Prostate gland (tissue), 2 donors: Measurements from ENCODE around the gene SUPT6H. TPM values are rescaled to one million over a fixed set of nuclear protein-coding genes. Genes with fewer than 3 reads are reported as not detected.

Source experiments
- DNase-seq: peaks from one replicate; pipeline ENCODE4 v3.0.0-alpha.2; 2019; ENCODE audit warnings: low spot score
- H3K27ac ChIP-seq, 2 donors: fragments of 200-600 bp; sonication (generic); 2 replicates each; pipeline ENCODE4 v1.5.1; 2017 to 2019
- H3K27me3 ChIP-seq: fragments of 200-600 bp; sonication (generic); replicated peaks from 2 replicates; pipeline ENCODE4 v1.5.1; 2019; ENCODE audit not compliant: insufficient read depth
- H3K36me3 ChIP-seq, 2 donors: fragments of 200-600 bp; sonication (generic); 1 replicate in 1 of 2; 2 replicates in 1 of 2; pipeline versions ENCODE4 v1.5.1 to v1.8.1; 2017 to 2019
- H3K4me1 ChIP-seq: fragments of 200-600 bp; sonication (generic); replicated peaks from 2 replicates; pipeline ENCODE4 v1.5.1; 2019
- H3K4me3 ChIP-seq, 2 donors: fragments of 200-600 bp; sonication (generic); 2 replicates each; pipeline ENCODE4 v1.5.1; 2017 to 2019
- H3K9me3 ChIP-seq: fragments of 200-600 bp; sonication (generic); 2 replicates; pipeline ENCODE4 v1.5.1; 2017
- CTCF ChIP-seq, 4 experiments: fragments of 200-600 bp in 2 of 4; fragments of 450-650 bp in 2 of 4; sonication (generic) in 2 of 4; IDR thresholded peaks; 1 replicate in 3 of 4; 2 replicates in 1 of 4; pipeline ENCODE4 v1.5.1; 2016 to 2019; ENCODE audit warnings: antibody characterized with exemption in 4 of 4, mild to moderate bottlenecking in 2 of 4, moderate library complexity in 2 of 4
- POLR2A ChIP-seq: fragments of 450-650 bp; IDR thresholded peaks from one replicate; pipeline ENCODE4 v1.6.1; 2016; ENCODE audit warnings: antibody characterized with exemption, mild to moderate bottlenecking
- POLR2AphosphoS5 ChIP-seq: sonication (generic); formaldehyde crosslinking; IDR thresholded peaks from one replicate; pipeline ENCODE4 v1.6.1; 2017; ENCODE audit warnings: antibody characterized with exemption
- WGBS: methylation state at CpG from one replicate; pipeline ENCODE4 v1.1.5; 2018; 5-methylcytosine and 5-hydroxymethylcytosine counted together
- intact Hi-C: fragments of 100-400 bp; cut with DNase I; formaldehyde crosslinking; loops from one replicate; pipeline ENCODE4 v1.14.2; 2022
- total RNA-seq, 2 donors: library from RNA; depleted of rRNA; stranded (reverse); fragments of >200 nt; gene quantifications; one replicate each; pipeline ENCODE4 v1.1.0, GENCODE V29; 2016

SUPT6H gene
- total RNA-seq, 2 donors from 2014 or later: 52.7 to 138 TPM

- 75% methylated on average over 3 of the region's 3 CpGs for WGBS
- Histone ChIP-seq H3K36me3 (peaks cover 49 to 76% of the 10 kb centered on the region in 2 donors), H3K9me3 (no peaks in the 10 kb centered on the region), H3K4me1 (no peaks in the 10 kb centered on the region), H3K27ac (no peak overlapping the region), H3K4me3 (no peak overlapping the region), H3K27me3 (no peaks in the 10 kb centered on the region)
- intact Hi-C loops: no loop called here
- TF ChIP-seq POLR2AphosphoS5: no peak
- DNase-seq: no peak
Measured at GRCh38 chr17:28675490-28675889, 13.5 kb downstream of the SUPT6H start.

GRCh38 chr17:28675980-28676379, 14.0 kb downstream of the SUPT6H start:
- intact Hi-C loops: no loop called here
- peaks cover 47 to 79% of the 10 kb centered on the region in 2 donors for H3K36me3 ChIP-seq

GRCh38 chr17:28682655-28683054, 20.6 kb downstream of the SUPT6H start:
- TF ChIP-seq POLR2A (no peak), CTCF (IDR thresholded peaks at IDR 0.05) (no peak), POLR2AphosphoS5 (no peak)
- peaks cover 34 to 72% of the 10 kb centered on the region in 2 donors for H3K36me3 ChIP-seq

More at GRCh38 chr17:28675980-28676379, 14.0 kb downstream of the SUPT6H start:
- DNase-seq: no peak
- 79% methylated on average over 7 of the region's 7 CpGs for WGBS
- H3K4me3 ChIP-seq: no peak overlapping the region
- H3K27ac ChIP-seq: no peak overlapping the region
- H3K4me1 ChIP-seq: no peaks in the 10 kb centered on the region
- TF ChIP-seq POLR2AphosphoS5: no peak
- no peak for TF ChIP-seq CTCF (IDR thresholded peaks at IDR 0.05)
- no peak for TF ChIP-seq POLR2A
- H3K27me3 ChIP-seq: no peaks in the 10 kb centered on the region
- no peaks in the 10 kb centered on the region for H3K9me3 ChIP-seq

GRCh38 chr17:28684963-28685362, 23.0 kb downstream of the SUPT6H start:
- no peaks in the 10 kb centered on the region for H3K4me1 ChIP-seq
- WGBS: 29% methylated on average over 3 of the region's 3 CpGs
- H3K36me3 ChIP-seq: peaks cover 32 to 68% of the 10 kb centered on the region in 2 donors
- no peak overlapping the region for H3K4me3 ChIP-seq
- no peaks in the 10 kb centered on the region for H3K9me3 ChIP-seq
- H3K27me3 ChIP-seq: no peaks in the 10 kb centered on the region
- peak; percentile 66 for DNase-seq
- intact Hi-C loops: loop anchor here (10.0 kb wide), 1 partner anchor 60 kb away; the partner anchor contains the start of gene TRAF4
- H3K27ac ChIP-seq: no peak overlapping the region
- peak; percentile 85 for TF ChIP-seq POLR2AphosphoS5
- TF ChIP-seq POLR2A: no peak
- TF ChIP-seq CTCF (IDR thresholded peaks at IDR 0.05): peak in 3 of 4 experiments; percentile 18 to 38 (median 23)

More at GRCh38 chr17:28682655-28683054, 20.6 kb downstream of the SUPT6H start:
- Histone ChIP-seq H3K4me1 (no peaks in the 10 kb centered on the region), H3K4me3 (no peak overlapping the region), H3K9me3 (no peaks in the 10 kb centered on the region), H3K27me3 (no peaks in the 10 kb centered on the region), H3K27ac (no peak overlapping the region)
- WGBS: 92% methylated on average over 11 of the region's 11 CpGs
- DNase-seq: no peak
- intact Hi-C loops: loop anchor here (10.0 kb wide), 1 partner anchor 62 kb away; the partner anchor contains the start of gene TRAF4

- intact Hi-C loops: loop anchor here (10.0 kb wide), 1 partner anchor 59 kb away; the partner anchor contains the start of gene TRAF4
- DNase-seq: no peak
- Histone ChIP-seq H3K27me3 (no peaks in the 10 kb centered on the region), H3K9me3 (no peaks in the 10 kb centered on the region), H3K4me3 (no peak overlapping the region), H3K4me1 (no peaks in the 10 kb centered on the region), H3K36me3 (peaks cover 36 to 72% of the 10 kb centered on the region in 2 donors), H3K27ac (no peak overlapping the region)
- 75% methylated on average over 5 of the region's 5 CpGs for WGBS
- TF ChIP-seq POLR2A (no peak), CTCF (IDR thresholded peaks at IDR 0.05) (no peak), POLR2AphosphoS5 (no peak)
Measured at GRCh38 chr17:28685366-28685765, 23.4 kb downstream of the SUPT6H start.
